ENCODE results near the gene CENPV. TPM values are rescaled to one million over a fixed set of nuclear protein-coding genes. Genes with fewer than 3 reads are reported as not detected.
A peak's percentile ranks its signal among the peaks of the same experiment; 100 is the strongest.

The CENPV gene
- total and polyA plus RNA-seq, 2 of the 13 experiments (the other 11 are each of a cell fraction or from before 2014, with no cell fraction given), result 193 to 292 TPM

DNA sequence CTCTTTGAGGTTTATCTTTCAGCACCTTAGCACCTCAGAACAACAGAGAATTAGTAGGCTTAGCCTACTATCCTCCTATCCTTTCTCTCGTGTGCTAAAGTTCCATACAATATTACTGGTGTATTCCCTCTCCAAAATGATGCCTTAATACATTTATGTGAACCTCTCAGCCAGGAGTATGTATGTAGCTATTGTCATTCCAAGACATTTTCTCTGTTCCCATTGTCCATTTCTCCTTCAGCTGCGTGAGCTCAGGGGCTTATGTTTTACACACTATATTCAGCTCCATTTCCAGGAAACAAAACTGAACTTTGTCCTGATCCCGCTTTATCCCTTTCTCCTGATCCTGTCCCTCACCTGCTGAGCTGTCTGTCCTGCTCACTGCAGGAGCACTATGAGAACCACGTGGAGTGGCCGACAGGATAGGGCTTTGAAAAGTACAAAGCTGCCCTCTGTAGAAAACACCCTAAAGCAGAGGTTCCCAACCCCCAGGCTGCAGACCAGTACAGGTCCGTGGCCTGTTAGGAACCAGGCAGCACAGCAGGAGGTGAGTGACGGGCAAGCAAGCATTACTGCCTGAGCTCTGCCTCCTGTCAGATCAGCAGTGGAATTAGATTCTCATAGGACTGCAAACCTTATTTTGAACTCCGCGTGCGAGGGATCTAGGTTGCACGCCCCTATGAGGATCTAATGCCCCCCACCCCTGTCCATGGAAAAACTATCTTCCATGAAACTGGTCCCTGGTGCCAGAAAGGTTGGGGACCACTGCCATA lies 55.7 kb downstream of the CENPV start (continued):
- TF ChIP-seq, protein P1, sequence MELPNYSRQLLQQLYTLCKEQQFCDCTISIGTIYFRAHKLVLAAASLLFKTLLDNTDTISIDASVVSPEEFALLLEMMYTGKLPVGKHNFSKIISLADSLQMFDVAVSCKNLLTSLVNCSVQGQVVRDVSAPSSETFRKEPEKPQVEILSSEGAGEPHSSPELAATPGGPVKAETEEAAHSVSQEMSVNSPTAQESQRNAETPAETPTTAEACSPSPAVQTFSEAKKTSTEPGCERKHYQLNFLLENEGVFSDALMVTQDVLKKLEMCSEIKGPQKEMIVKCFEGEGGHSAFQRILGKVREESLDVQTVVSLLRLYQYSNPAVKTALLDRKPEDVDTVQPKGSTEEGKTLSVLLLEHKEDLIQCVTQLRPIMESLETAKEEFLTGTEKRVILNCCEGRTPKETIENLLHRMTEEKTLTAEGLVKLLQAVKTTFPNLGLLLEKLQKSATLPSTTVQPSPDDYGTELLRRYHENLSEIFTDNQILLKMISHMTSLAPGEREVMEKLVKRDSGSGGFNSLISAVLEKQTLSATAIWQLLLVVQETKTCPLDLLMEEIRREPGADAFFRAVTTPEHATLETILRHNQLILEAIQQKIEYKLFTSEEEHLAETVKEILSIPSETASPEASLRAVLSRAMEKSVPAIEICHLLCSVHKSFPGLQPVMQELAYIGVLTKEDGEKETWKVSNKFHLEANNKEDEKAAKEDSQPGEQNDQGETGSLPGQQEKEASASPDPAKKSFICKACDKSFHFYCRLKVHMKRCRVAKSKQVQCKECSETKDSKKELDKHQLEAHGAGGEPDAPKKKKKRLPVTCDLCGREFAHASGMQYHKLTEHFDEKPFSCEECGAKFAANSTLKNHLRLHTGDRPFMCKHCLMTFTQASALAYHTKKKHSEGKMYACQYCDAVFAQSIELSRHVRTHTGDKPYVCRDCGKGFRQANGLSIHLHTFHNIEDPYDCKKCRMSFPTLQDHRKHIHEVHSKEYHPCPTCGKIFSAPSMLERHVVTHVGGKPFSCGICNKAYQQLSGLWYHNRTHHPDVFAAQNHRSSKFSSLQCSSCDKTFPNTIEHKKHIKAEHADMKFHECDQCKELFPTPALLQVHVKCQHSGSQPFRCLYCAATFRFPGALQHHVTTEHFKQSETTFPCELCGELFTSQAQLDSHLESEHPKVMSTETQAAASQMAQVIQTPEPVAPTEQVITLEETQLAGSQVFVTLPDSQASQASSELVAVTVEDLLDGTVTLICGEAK (IDR thresholded peaks at IDR 0.05), result no peak
- TF ChIP-seq, protein P1 (CRISPR knock-in tag; IDR thresholded peaks at IDR 0.05), result no peak
- TF ChIP-seq, protein P2, sequence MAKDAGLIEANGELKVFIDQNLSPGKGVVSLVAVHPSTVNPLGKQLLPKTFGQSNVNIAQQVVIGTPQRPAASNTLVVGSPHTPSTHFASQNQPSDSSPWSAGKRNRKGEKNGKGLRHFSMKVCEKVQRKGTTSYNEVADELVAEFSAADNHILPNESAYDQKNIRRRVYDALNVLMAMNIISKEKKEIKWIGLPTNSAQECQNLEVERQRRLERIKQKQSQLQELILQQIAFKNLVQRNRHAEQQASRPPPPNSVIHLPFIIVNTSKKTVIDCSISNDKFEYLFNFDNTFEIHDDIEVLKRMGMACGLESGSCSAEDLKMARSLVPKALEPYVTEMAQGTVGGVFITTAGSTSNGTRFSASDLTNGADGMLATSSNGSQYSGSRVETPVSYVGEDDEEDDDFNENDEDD (CRISPR knock-in tag; IDR thresholded peaks at IDR 0.05; ENCODE audit: borderline replicate concordance), result peak; percentile 59; the same call in 1 of the 2 replicates
- no peak for TF ChIP-seq MBNL3 (CRISPR knock-in tag; conservative IDR thresholded peaks at IDR 0.05)
- TF ChIP-seq, protein P3, sequence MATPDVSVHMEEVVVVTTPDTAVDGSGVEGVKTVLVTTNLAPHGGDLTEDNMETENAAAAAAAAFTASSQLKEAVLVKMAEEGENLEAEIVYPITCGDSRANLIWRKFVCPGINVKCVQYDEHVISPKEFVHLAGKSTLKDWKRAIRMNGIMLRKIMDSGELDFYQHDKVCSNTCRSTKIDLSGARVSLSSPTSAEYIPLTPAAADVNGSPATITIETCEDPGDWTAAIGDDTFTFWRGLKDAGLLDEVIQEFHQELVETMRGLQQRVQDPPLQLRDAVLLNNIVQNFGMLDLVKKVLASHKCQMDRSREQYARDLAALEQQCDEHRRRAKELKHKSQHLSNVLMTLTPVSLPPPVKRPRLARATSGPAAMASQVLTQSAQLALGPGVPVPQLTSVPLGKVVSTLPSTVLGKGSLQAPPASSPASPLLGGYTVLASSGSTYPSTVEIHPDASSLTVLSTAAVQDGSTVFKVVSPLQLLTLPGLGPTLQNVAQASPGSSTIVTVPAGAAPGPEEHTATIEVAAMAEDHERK (CRISPR knock-in tag; IDR thresholded peaks at IDR 0.05; ENCODE audit: low read depth), result no peak
- 0 out of 2 replicates have a peak, but pooled peaks have one; percentile 61 for TF ChIP-seq KLF9 (CRISPR knock-in tag; IDR thresholded peaks at IDR 0.05; ENCODE audit: low read depth)
- TF ChIP-seq ZBTB1 (CRISPR knock-in tag; IDR thresholded peaks at IDR 0.05; ENCODE audit: borderline replicate concordance), result no peak
- TF ChIP-seq, protein P4, sequence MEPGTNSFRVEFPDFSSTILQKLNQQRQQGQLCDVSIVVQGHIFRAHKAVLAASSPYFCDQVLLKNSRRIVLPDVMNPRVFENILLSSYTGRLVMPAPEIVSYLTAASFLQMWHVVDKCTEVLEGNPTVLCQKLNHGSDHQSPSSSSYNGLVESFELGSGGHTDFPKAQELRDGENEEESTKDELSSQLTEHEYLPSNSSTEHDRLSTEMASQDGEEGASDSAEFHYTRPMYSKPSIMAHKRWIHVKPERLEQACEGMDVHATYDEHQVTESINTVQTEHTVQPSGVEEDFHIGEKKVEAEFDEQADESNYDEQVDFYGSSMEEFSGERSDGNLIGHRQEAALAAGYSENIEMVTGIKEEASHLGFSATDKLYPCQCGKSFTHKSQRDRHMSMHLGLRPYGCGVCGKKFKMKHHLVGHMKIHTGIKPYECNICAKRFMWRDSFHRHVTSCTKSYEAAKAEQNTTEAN (CRISPR knock-in tag; conservative IDR thresholded peaks at IDR 0.05), result no peak
- TF ChIP-seq PCBP1 (IDR thresholded peaks at IDR 0.05; ENCODE audit: borderline replicate concordance, low read depth, low read length), result no peak
- TF ChIP-seq ZNF205 (CRISPR knock-in tag; IDR thresholded peaks at IDR 0.05), result no peak
- TF ChIP-seq ZNF883 (CRISPR knock-in tag; IDR thresholded peaks at IDR 0.05; ENCODE audit: not compliant biosample characterization), result no peak
- peak; percentile 63 for TF ChIP-seq MED8 (CRISPR knock-in tag; IDR thresholded peaks at IDR 0.05; ENCODE audit: insufficient replicate concordance)
- no peak for TF ChIP-seq ETV5 (CRISPR knock-in tag; IDR thresholded peaks at IDR 0.05; ENCODE audit: borderline replicate concordance)

Data from HepG2 (cell line).